Activated naive CD8-positive, alpha-beta T cell treated with anti-CD3 and anti-CD28 coated beads, Interleukin-2, amount 10 ng/mL, durations not matched to agents 7 days and 5 days (primary cell): ENCODE results near the gene LILRA6. TPM values are rescaled to one million over a fixed set of nuclear protein-coding genes. Genes with fewer than 3 reads are reported as not detected.
"Not testable (repeated sequence)": the region's sequence is repeated elsewhere in the genome, so short reads cannot be mapped to it uniquely, and the experiment has no call there.

ENCODE experiments used
- ATAC-seq: fragments of 150-1000 bp; cut with Tn5 transposase; one replicate; pipeline ENCODE4 v1.10.0; 2021; ENCODE audit warnings: low read depth, moderate library complexity
- POLR2A ChIA-PET: fragments of 350-600 bp; sonication (Branson Sonifier 250); formaldehyde crosslinking; loops from one replicate; lab custom pipeline; 2021; ENCODE audit warnings: antibody characterized with exemption; lab: Charles Lee
- DNase-seq: peaks from one replicate; pipeline ENCODE4 v3.0.0; 2021
- H3K27ac Mint-ChIP-seq: one replicate; pipeline ENCODE4 v1.8.0; 2022; ENCODE audit warnings: mild to moderate bottlenecking, mixed read lengths
- H3K27me3 Mint-ChIP-seq: one replicate; pipeline ENCODE4 v1.8.0; 2022; ENCODE audit warnings: mild to moderate bottlenecking, moderate library complexity, mixed read lengths
- H3K36me3 Mint-ChIP-seq: one replicate; pipeline ENCODE4 v1.8.0; 2021; ENCODE audit warnings: mild to moderate bottlenecking, mixed read lengths
- H3K4me1 Mint-ChIP-seq: one replicate; pipeline ENCODE4 v1.8.0; 2021; ENCODE audit warnings: mixed read lengths
- H3K4me3 Mint-ChIP-seq: one replicate; pipeline ENCODE4 v1.8.0; 2022; ENCODE audit warnings: mild to moderate bottlenecking, moderate library complexity, mixed read lengths
- H3K9me3 Mint-ChIP-seq: one replicate; pipeline ENCODE4 v1.8.0; 2021; ENCODE audit warnings: mixed read lengths
- total RNA-seq, 2 experiments: library from RNA; stranded (reverse); gene quantifications; one replicate each; pipeline ENCODE4 v1.2.3, GENCODE V29; 2021

Gene LILRA6
- total RNA-seq, 2 experiments from 2014 or later: 0.60 to 0.64 TPM

DNA sequence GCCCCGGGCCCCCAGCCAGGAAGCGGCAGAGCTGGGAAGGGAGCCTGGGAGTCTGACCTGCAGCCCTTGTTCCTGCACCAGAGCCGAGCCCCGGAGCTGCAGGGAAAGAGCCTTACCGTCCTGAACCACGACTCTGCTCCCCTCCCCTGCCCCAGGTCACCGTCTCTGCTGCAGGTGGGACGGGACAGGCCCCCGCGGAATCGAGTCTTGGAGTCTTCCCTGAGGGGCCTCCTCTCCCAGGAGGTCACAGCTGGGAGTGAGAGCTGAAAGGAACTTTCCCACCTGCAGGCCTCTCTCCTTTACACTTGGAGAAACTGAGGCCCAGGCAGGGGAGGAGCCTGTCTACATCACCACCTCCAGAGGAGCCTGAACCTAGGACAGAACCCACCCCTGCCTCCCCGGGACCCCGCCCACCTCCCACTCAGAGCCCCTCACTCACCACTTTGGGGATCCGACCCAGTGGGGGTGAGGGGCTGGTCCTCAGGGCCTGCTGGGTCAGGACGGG lies 34.6 kb upstream of the LILRA6 start:
- not testable (repeated sequence) for H3K27ac Mint-ChIP-seq, H3K36me3 Mint-ChIP-seq, H3K4me3 Mint-ChIP-seq, H3K9me3 Mint-ChIP-seq, DNase-seq, H3K4me1 Mint-ChIP-seq, ATAC-seq
- peaks cover 29% of the 10 kb centered on the region for H3K27me3 Mint-ChIP-seq
- POLR2A ChIA-PET: interaction anchor here (0.6 kb wide), 2 partner anchors 13 to 69 kb away, joined by 4 read pairs; no protein-coding TSS in a partner anchor

- no peaks in the 10 kb centered on the region for H3K36me3 Mint-ChIP-seq
- H3K4me3 Mint-ChIP-seq: no peak overlapping the region
- no peak for DNase-seq
- POLR2A ChIA-PET: no interaction called here
- H3K9me3 Mint-ChIP-seq: no peaks in the 10 kb centered on the region
- ATAC-seq: no peak
- H3K27me3 Mint-ChIP-seq: peaks cover 23% of the 10 kb centered on the region
- no peak overlapping the region for H3K27ac Mint-ChIP-seq
- H3K4me1 Mint-ChIP-seq: no peaks in the 10 kb centered on the region
Observed at GRCh38 chr19:54275951-54276350, 33.4 kb upstream of the LILRA6 start.

DNA sequence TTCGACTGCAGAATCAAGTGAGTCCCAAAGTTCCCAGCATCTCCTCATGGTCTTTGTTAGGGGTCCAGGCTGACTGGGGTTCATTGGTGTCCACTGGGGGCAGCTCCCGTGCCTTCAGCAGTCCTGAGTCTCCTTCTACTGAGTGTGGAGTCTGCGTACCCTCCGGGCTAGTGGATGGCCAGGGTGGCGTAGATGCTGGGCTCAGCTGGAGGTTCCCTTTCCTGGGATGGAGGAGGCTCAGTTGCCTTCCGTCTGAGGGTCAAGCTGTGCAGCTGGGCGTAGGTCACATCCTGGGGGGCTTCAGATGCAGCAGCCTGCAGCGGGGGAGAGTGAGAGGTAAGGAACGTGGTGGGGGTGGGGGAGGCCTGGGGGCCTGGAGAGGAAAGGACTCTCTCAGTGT lies 31.9 kb upstream of the LILRA6 start:
- H3K27me3 Mint-ChIP-seq: peaks cover 11% of the 10 kb centered on the region
- H3K27ac Mint-ChIP-seq, H3K36me3 Mint-ChIP-seq, H3K4me3 Mint-ChIP-seq, H3K9me3 Mint-ChIP-seq, ATAC-seq, H3K4me1 Mint-ChIP-seq, DNase-seq, POLR2A ChIA-PET: not testable (repeated sequence)

DNA sequence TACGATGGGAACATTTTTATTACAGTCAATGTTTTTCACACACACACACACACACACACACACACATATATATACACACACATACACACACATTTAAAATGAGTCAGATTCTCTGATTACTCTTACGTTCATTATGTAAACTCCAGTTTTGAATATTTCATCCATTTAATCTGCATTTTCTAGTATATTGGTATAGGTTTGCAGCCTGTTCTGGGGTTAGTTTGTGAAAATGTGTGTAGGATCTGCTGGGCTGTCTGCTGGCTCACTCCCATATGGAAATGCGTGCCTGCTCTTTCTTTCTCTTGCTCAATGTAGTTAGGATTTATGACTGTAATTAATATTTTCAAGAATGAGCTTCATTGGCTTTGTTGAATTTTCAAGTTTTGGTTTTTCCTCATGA lies 31.2 kb upstream of the LILRA6 start:
- H3K4me1 Mint-ChIP-seq: no peaks in the 10 kb centered on the region
- no peaks in the 10 kb centered on the region for H3K36me3 Mint-ChIP-seq
- H3K27ac Mint-ChIP-seq: no peak overlapping the region
- H3K4me3 Mint-ChIP-seq: no peak overlapping the region
- ATAC-seq: no peak
- POLR2A ChIA-PET: no interaction called here
- DNase-seq: no peak
- H3K27me3 Mint-ChIP-seq: peaks cover 9% of the 10 kb centered on the region
- no peaks in the 10 kb centered on the region for H3K9me3 Mint-ChIP-seq

- H3K9me3 Mint-ChIP-seq, H3K27ac Mint-ChIP-seq, DNase-seq, H3K4me1 Mint-ChIP-seq, ATAC-seq, POLR2A ChIA-PET, H3K36me3 Mint-ChIP-seq, H3K4me3 Mint-ChIP-seq: not testable (repeated sequence)
- peaks cover 11% of the 10 kb centered on the region for H3K27me3 Mint-ChIP-seq
Observed at GRCh38 chr19:54272181-54272580, 29.6 kb upstream of the LILRA6 start.

DNA sequence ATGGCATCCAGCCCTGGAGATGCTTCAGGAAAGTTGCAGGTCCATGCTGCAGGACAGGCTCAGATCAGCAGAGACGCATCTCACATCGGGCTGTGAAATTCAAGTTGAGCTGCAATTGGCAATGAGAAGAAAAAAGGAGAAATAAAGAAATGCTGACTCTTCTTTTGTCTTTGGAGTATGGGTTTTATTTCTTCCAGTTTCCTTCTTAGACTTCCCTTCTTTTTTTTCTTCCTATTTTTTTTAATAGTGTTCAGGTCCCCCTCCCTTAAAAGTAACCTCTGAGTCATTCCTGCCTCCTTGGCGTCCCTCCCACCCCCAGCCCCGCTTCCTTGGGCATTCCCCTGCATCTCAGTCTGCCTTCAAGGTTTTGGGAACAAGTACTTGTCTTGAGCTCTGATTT lies 29.0 kb upstream of the LILRA6 start:
- peaks cover 14% of the 10 kb centered on the region for H3K27me3 Mint-ChIP-seq
- H3K4me1 Mint-ChIP-seq, DNase-seq, H3K27ac Mint-ChIP-seq, H3K36me3 Mint-ChIP-seq, POLR2A ChIA-PET, ATAC-seq, H3K4me3 Mint-ChIP-seq, H3K9me3 Mint-ChIP-seq: not testable (repeated sequence)

DNA sequence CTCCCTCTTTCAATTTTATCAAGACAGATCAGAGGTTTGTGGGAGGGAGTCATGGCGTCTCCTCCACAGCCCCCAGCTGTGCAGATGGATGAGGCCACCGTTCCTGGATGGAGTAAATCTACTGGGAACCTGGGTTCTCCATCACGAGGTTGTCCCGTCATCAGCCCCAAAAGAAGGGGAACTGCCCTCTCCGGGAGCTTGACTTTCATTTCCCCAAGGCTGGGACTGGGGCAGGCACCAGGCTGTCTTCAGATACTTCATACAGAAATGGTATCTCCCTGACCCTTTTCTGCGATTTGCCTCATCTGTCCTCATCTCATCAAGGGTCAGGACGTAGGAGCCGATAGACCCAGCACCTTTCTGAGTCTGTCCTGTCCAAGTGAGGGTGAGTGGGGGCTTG lies 28.5 kb upstream of the LILRA6 start:
- H3K9me3 Mint-ChIP-seq: no peaks in the 10 kb centered on the region
- no peak for ATAC-seq
- DNase-seq: no peak
- no peak overlapping the region for H3K4me3 Mint-ChIP-seq
- no peak overlapping the region for H3K27ac Mint-ChIP-seq
- POLR2A ChIA-PET: no interaction called here
- H3K27me3 Mint-ChIP-seq: peaks cover 18% of the 10 kb centered on the region
- no peaks in the 10 kb centered on the region for H3K36me3 Mint-ChIP-seq
- H3K4me1 Mint-ChIP-seq: no peaks in the 10 kb centered on the region

- H3K27me3 Mint-ChIP-seq: peaks cover 19% of the 10 kb centered on the region
- DNase-seq: no peak
- ATAC-seq: no peak
- H3K36me3 Mint-ChIP-seq: no peaks in the 10 kb centered on the region
- no peak overlapping the region for H3K27ac Mint-ChIP-seq
- POLR2A ChIA-PET: no interaction called here
- no peak overlapping the region for H3K4me3 Mint-ChIP-seq
- H3K9me3 Mint-ChIP-seq: no peaks in the 10 kb centered on the region
- H3K4me1 Mint-ChIP-seq: peaks cover 2% of the 10 kb centered on the region
Observed at GRCh38 chr19:54268936-54269335, 26.3 kb upstream of the LILRA6 start.

DNA sequence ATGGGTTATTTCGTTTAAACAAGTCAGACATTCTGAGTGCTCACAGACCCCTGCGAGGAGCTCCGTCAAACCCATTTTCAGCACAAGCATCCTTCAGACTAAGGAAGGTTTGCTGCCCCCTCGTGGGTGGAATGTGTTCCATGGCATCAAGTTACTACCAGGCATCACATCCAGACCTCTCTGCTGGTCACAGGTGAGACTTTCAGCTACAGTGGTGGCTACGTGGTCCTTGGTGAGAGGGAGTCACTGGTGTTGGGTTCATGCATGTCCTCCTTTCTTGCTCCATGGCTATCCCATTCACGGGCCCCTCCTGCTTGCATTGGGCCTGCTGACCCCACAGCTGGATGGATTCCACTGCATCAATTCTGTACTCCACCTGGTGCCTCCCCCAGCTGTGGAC lies 23.5 kb upstream of the LILRA6 start:
- peaks cover 13% of the 10 kb centered on the region for H3K27me3 Mint-ChIP-seq
- no peaks in the 10 kb centered on the region for H3K36me3 Mint-ChIP-seq
- H3K9me3 Mint-ChIP-seq: no peaks in the 10 kb centered on the region
- ATAC-seq (peak; percentile 82), DNase-seq (peak; percentile 72)
- H3K27ac Mint-ChIP-seq: no peak overlapping the region
- H3K4me1 Mint-ChIP-seq: peaks cover 2% of the 10 kb centered on the region
- POLR2A ChIA-PET: interaction anchor here (0.6 to 1.3 kb wide), 3 partner anchors 54 to 98 kb away, joined by 3 to 6 read pairs (median 4); partner anchors contain the start of gene MBOAT7
- no peak overlapping the region for H3K4me3 Mint-ChIP-seq

DNA sequence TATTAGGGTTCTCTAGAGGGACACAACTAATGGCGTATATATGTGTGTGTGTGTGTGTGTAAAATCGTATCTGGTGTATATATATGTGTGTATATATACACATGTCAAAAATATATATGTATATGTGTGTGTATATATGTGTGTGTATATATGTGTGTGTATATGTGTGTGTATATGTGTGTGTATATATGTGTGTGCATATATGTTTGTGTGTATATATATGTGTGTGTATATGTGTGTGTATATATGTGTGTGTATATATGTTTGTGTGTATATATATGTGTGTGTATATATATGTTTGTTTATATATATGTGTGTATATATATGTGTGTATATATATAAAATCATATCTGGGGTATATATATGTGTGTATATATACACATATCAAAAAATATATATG lies 19.9 kb upstream of the LILRA6 start:
- H3K27me3 Mint-ChIP-seq: peaks cover 16% of the 10 kb centered on the region
- H3K36me3 Mint-ChIP-seq: no peaks in the 10 kb centered on the region
- peaks cover 2% of the 10 kb centered on the region for H3K4me1 Mint-ChIP-seq
- ATAC-seq: no peak
- no peak overlapping the region for H3K27ac Mint-ChIP-seq
- H3K9me3 Mint-ChIP-seq: no peaks in the 10 kb centered on the region
- H3K4me3 Mint-ChIP-seq: no peak overlapping the region
- no peak for DNase-seq
- POLR2A ChIA-PET: no interaction called here

- ATAC-seq: no peak
- Mint-ChIP-seq H3K27ac (no peak overlapping the region), H3K36me3 (no peaks in the 10 kb centered on the region), H3K9me3 (no peaks in the 10 kb centered on the region), H3K27me3 (peaks cover 16% of the 10 kb centered on the region), H3K4me3 (no peak overlapping the region), H3K4me1 (peaks cover 2% of the 10 kb centered on the region)
- no peak for DNase-seq
- POLR2A ChIA-PET: no interaction called here
Observed at GRCh38 chr19:54262066-54262465, 19.5 kb upstream of the LILRA6 start.

- H3K4me1 Mint-ChIP-seq: no peaks in the 10 kb centered on the region
- DNase-seq (no peak), ATAC-seq (no peak)
- no peaks in the 10 kb centered on the region for H3K36me3 Mint-ChIP-seq
- POLR2A ChIA-PET: no interaction called here
- no peak within 1 kb of the TSS for H3K4me3 Mint-ChIP-seq
- peaks cover 5% of the 10 kb centered on the region for H3K27me3 Mint-ChIP-seq
- no peaks in the 10 kb centered on the region for H3K9me3 Mint-ChIP-seq
- no peak within 1 kb of the TSS for H3K27ac Mint-ChIP-seq
Observed at GRCh38 chr19:54257116-54257480, 14.5 kb upstream of the LILRA6 start, which contains the start of gene LILRB5. LILRB5 (minus strand) TSS chr19:54257273; CDS start chr19:54257193, 80 bp downstream.

- Mint-ChIP-seq H3K9me3 (no peaks in the 10 kb centered on the region), H3K27me3 (peaks cover 5% of the 10 kb centered on the region), H3K4me1 (no peaks in the 10 kb centered on the region), H3K36me3 (no peaks in the 10 kb centered on the region), H3K4me3 (no peak overlapping the region), H3K27ac (no peak overlapping the region)
- ATAC-seq (no peak), DNase-seq (no peak)
- POLR2A ChIA-PET: no interaction called here
Observed at GRCh38 chr19:54256250-54257115, 13.9 kb upstream of the LILRA6 start.
